Esophagus squamous epithelium (tissue), 4 donors: Measurements from ENCODE around the gene EN2.

ENCODE experiments used
- POLR2A ChIP-seq, 4 donors: fragments of 450-650 bp; IDR thresholded peaks; one replicate each; pipeline ENCODE4 v1.6.1; 2017; ENCODE audit warnings: antibody characterized with exemption in 4 of 4, mild to moderate bottlenecking in 4 of 4, moderate library complexity in 3 of 4
- TF ChIP-seq, protein P1 (sequence below), 6 experiments: fragments of 450-650 bp in 4 of 6; fragments of 200-600 bp in 2 of 6; sonication (generic) in 2 of 6; IDR thresholded peaks; one replicate each; pipeline ENCODE4 v1.5.1; 2016 to 2019; ENCODE audit warnings: antibody characterized with exemption in 6 of 6, mild to moderate bottlenecking in 4 of 6, moderate library complexity in 4 of 6

DNA sequence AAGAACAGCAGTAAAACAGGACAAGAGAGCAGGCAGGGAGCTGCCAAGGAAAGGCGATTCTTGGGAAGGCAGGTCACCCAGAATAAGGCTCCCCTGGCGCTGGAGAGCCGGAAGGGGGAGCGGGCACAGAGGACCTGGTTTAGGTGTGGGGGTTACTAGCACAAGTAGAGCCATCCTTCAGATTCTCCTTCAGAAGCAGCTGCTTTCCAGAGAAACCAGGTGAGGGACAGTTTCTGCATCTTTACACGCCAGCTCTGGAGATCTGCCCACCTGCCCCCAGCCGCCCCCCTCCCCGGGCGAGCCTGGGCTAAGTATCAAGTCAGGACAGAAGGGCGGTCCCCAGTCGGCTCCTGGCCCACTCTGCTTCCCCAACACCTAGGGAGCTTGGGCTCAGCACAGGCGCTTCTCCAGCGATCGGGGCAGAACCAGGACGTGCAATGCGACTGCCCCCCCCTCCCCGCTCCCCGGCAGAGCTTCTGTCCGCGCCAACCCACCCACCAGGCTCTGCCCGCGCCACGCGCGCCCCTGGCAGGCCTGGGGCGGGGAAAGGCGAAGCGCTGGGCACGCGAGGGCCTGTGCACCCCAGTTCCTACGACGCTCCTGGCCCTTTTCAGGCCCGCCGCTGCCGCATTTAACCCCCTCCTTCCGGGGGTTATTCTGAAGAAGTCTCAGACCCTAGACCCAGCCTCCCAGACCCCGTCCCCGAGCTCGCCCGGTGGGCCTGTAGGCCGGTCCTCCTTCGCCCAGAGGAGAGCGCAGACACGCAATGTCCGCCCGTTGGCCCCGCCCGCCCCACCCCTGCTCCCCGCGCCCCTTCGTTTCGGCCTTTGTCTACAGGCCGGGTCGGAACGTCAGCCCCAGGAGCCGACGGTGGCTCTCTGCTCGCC lies 4.4 kb upstream of the EN2 start:
- TF ChIP-seq, protein P1, sequence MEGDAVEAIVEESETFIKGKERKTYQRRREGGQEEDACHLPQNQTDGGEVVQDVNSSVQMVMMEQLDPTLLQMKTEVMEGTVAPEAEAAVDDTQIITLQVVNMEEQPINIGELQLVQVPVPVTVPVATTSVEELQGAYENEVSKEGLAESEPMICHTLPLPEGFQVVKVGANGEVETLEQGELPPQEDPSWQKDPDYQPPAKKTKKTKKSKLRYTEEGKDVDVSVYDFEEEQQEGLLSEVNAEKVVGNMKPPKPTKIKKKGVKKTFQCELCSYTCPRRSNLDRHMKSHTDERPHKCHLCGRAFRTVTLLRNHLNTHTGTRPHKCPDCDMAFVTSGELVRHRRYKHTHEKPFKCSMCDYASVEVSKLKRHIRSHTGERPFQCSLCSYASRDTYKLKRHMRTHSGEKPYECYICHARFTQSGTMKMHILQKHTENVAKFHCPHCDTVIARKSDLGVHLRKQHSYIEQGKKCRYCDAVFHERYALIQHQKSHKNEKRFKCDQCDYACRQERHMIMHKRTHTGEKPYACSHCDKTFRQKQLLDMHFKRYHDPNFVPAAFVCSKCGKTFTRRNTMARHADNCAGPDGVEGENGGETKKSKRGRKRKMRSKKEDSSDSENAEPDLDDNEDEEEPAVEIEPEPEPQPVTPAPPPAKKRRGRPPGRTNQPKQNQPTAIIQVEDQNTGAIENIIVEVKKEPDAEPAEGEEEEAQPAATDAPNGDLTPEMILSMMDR (IDR thresholded peaks at IDR 0.05), result no peak
- no peak for TF ChIP-seq POLR2A (IDR thresholded peaks at IDR 0.05)
